ENCODE data around the gene SKA2.
"Not testable (repeated sequence)": the region's sequence is repeated elsewhere in the genome, so short reads cannot be mapped to it uniquely, and the experiment has no call there.

Gene SKA2

GRCh38 chr17:59154721-59155438, at the start of gene SKA2:
TSS of gene SKA2 (minus strand) at chr17:59155186. CDS start at chr17:59155163, 23 bp downstream.
- FAIRE-seq, result no peak

- no peak for FAIRE-seq
Observed at GRCh38 chr17:59202320-59202719, 47.3 kb upstream of the SKA2 start.

DNA sequence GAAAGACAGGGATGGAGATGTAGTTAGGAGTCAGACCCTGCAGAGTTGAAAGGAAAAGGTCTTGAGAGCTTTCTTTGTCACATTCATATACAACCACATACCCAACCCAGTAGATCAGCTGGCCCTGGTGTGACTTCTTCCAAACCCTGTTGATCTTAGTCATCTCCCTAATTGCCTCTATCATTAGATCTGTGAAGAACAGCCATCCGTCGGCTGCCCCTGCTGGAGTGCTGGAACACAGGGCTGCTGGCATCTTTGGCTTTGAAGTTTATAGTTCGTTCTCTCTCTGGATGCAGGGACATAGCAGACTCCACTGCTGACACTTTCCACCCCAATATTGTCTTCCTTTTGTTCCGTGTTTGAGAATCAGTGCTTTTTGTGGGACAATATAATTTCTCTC, 44.4 kb upstream of the SKA2 start:
- no peak for FAIRE-seq

GRCh38 chr17:59193336-59193862, 38.4 kb upstream of the SKA2 start:
- FAIRE-seq, result no peak

DNA sequence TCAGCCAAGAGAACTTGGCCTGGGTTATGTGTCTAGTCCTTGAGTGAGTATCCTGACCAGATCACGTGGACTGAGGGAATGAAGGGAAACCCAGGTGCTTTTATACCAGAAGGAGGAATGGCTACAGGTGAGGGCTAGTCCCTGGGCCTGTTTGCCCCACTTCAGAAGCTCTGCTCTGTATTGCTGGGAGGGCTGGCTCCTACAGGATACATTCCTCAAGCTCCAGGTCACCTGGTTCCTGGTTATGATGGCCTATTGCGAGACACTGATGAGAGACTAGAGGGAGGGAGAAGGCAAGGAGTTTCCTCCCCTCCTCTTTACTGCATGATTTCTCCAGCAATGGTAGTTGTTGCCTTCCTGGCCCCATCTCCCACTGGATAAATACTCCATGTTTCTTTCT, 35.8 kb upstream of the SKA2 start:
- FAIRE-seq, result no peak

- FAIRE-seq, result no peak
Observed at GRCh38 chr17:59186850-59187249, 31.9 kb upstream of the SKA2 start.

DNA sequence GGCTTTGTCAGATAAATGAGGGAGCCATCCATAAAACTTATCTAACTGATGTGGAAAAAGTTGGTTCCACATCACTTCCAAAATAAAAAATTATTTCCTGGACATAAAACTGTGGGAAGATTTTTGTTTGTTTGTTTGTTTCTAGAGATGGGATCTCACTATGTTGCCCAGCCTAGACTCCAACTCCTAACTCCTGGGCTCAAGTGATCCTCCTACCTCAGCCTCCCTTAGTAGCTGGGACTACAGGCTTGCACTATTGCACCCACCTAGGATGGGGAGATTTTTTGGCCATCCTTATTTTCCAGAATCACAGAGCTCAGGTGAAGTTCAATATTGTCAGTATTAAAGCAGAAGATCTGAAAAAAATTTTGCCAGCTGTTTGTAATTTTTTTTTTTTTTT, 31.0 kb upstream of the SKA2 start:
- FAIRE-seq, result no peak

GRCh38 chr17:59181481-59181880, 26.5 kb upstream of the SKA2 start:
- no peak for FAIRE-seq

- FAIRE-seq, result no peak
Observed at GRCh38 chr17:59180626-59181025, 25.6 kb upstream of the SKA2 start.

DNA sequence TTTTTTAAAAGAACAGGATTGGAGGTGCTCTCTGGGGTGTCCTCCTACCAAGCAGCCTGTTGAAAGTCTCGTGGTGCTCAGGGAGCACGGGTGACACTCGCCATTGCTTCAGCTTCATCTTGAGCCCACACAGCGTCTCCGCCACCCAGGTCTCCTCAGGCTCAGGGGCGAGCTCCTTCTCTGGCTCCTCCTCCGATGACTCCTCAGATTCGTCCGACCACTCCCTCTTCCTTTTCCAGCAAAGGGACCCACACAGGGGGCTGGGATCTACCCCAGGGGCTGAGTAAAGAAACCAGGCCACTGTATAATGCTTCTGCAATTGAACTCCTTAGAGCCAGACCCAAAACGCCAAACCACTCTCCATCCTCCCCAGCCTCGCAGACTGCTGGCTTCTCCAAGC, 24.6 kb upstream of the SKA2 start:
- FAIRE-seq, result not testable (repeated sequence)

GRCh38 chr17:59178266-59178985, 23.4 kb upstream of the SKA2 start:
- FAIRE-seq, result no peak

DNA sequence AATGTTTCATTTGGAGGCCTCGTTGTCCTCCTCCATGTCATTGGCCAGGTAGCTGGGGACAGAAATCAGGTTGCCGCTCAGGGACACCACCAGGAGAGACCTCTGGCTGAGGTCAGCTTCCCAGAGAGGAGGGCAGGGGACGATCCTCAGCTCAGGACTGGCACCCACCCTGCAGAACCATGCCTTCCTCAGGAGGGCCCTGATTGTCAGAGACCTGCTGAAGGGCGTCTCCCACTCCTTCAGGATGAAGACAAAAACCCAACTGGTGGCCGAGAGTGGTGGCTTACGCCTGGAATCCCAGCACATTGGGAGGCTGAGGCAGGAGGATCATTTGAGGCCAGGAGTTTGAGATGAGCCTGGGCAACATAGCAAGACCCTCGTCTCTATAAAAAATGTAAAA, 20.1 kb upstream of the SKA2 start:
- no peak for FAIRE-seq

GRCh38 chr17:59174671-59175070, 19.7 kb upstream of the SKA2 start:
- no peak for FAIRE-seq

DNA sequence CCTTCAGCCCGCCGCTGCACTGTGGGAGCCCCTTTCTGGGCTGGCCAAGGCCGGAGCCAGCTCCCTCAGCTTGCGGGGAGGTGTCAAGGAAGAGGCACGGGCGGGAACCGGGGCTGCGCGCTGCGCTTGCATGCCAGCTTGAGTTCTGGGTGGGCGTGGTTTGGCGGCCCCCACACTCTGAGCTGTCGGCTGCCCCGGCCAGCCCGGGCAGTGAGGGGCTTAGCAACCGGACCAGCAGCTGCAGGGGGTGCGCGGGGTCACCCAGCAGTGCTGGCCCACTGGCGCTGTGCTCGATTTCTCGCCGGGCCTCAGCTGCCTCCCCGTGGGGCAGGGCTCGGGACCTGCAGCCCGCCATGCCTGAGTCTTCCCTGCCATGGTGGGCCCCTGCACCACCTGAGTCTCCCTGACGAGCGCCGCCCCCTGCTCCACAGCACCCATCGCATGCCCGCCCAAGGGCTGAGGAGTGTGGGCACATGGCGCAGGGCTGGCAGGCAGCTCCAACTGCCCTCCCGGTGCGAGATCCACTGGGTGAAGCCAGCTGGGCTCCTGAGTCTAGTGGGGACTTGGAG, 17.5 kb upstream of the SKA2 start:
- no peak for FAIRE-seq

GRCh38 chr17:59167571-59168001, 12.6 kb upstream of the SKA2 start:
- FAIRE-seq, result no peak

GRCh38 chr17:59165933-59166342, 11.0 kb upstream of the SKA2 start:
- no peak for FAIRE-seq

DNA sequence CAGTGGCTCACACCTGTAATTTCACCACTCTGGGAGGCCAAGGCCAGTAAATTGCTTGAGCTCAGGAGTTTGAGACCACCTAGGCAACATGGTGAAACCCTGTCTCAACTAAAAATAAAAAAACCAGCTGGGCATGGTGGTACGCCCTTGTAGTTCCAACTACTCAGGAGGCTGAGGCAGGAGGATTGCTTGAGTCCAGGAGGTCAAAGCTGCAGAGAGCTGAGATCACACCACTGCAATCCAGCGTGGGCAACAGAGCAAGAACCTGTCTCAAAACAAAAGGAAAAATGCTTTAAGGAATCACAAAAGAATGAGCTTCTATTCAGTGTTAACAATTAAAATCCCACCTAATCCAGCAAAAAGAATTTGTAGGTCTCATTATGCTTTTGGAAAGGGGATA, 6.5 kb upstream of the SKA2 start:
- no peak for FAIRE-seq

DNA sequence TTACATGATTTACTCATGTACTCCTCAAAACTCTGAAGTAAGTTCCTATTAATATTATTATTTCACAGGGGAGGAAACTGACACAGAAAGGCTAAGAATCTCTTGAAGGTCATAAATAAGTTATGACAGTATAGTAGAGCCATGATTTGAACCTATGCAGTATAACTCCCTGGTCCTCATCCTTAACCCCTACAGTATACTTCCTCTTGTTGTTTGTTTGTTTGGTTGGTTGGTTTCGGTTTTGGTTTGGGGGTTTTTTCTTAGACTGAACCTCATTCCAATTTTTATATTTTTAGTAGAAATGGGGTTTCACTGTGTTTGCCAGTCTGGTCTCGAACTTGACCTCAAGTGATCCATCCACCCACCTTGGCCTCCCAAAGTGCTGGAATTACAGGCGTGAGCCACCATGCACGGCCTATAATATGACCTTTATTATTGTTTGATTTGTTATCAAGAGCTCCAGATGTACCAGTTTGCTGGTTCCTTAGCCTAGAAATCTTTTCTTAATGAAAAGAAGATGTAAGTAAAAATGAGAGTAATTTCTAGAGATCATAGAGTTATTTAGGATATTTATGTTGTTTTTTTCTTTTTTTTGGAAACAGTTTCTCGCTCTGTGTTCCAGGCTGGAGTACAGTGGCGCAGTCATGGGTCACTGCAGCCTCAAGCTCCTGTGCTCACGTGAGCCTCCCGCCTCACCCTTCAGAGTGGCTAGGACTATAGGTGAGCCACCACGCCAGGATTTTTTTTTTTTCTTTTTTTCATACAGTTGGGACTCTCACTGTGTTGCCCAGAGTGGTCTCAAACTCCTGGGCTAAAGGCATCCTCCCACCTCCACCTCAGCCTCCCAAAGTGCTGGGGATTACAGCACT, 5.4 kb upstream of the SKA2 start:
- no peak for FAIRE-seq

- FAIRE-seq, result peak; percentile 98
Observed at GRCh38 chr17:59155439-59156177, 622 bp upstream of the SKA2 start, which contains the start of gene PRR11. TSS of gene PRR11 (plus strand) at chr17:59155746. CDS start at chr17:59169753, 14,007 bp downstream.

GRCh38 chr17:59154292-59154720, 680 bp downstream of the SKA2 start:
- FAIRE-seq, result no peak

DNA sequence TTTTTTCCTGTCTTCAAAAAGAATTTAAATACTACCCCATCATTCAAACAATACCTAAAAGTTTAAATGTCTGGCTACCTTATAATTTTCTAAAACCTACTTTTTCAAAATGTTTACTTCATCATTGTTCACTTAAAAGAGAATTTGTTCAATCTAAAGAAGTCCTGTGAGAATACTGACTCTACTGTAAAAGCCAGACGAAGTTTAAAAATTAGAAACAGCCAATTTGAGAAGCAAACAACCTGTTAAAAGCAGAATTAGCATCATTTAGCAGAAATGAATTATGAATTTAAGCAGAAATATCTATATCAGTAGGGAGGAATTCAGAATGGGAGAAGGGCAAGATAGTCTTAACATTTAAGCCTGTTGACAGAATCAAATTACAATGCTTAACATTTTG, 2.1 kb downstream of the SKA2 start:
- no peak for FAIRE-seq

DNA sequence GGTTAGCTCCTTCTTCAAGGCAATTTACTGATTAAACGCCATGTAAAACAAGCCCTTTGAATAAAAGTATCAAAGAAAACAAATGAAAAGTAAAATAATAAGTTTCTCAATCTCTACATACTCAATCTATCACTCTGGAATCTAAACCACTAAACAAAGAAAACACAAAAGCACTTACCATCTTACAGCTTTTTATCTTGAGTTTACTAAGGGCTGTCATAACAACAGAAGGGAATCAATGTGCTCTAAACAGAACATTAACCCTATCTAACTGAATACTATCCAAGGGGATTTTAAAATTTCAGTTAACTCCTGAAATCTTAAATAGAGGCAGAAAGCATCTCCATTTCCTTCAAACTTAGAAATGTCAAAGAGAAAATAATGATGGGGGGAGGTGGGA, 3.4 kb downstream of the SKA2 start:
- no peak for FAIRE-seq

Data from TTC549 (cell line).